ENCODE results near the gene SLC31A1. TPM values are rescaled to one million over a fixed set of nuclear protein-coding genes. Genes with fewer than 3 reads are reported as not detected.

Gene SLC31A1
- 10 to 100 TPM; 11.9 to 28.2 (median 18.2) TPM for total RNA-seq

DNA sequence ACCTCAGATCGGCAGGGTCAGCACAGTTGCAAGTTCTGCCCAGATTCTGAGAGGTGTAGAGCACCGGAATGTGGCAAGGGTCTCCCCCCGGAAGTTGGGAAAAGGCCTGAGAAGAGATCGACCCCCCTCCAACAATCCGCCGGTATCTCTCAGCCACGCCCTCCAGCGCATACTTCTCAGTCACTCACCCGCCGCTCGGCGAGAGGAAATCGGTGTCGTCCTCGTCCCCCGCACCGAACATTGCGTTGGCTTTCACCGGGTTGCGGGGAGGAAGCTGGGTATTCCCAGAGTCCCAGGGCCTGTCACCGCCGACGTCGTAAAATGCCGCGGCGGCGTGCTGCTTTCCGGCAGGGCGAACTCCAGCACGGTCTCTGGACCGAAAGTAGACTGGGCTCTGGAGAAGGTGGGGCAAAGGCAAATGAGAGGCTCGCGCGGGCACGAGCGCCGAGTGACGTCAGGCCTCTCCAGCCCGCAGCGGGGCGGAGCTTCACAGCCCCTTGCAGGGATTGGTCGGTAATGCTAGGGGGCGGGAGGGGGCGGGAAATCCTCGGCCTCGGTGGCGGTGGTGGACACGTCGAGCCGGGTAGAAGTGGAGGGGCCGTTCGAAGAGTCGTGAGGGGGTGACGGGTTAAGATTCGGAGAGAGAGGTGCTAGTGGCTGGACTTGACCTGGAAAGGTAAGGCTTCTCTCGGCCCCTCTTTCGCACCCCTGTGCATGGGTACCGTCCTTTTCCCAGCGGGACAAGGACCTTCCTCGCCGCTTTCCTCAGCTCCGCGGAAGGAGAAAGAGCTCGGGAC is at the start of gene SLC31A1, which contains the start of gene FKBP15:
Gene SLC31A1, plus strand, starts transcription at position 542 of the 797 bp plus-strand sequence. CDS start 34,605 bp downstream, outside the sequence.
Gene FKBP15, minus strand, starts transcription at position 275 of the 797 bp plus-strand sequence. Its CDS starts 34 bp downstream, at position 241.
- TF ChIP-seq, protein P1, sequence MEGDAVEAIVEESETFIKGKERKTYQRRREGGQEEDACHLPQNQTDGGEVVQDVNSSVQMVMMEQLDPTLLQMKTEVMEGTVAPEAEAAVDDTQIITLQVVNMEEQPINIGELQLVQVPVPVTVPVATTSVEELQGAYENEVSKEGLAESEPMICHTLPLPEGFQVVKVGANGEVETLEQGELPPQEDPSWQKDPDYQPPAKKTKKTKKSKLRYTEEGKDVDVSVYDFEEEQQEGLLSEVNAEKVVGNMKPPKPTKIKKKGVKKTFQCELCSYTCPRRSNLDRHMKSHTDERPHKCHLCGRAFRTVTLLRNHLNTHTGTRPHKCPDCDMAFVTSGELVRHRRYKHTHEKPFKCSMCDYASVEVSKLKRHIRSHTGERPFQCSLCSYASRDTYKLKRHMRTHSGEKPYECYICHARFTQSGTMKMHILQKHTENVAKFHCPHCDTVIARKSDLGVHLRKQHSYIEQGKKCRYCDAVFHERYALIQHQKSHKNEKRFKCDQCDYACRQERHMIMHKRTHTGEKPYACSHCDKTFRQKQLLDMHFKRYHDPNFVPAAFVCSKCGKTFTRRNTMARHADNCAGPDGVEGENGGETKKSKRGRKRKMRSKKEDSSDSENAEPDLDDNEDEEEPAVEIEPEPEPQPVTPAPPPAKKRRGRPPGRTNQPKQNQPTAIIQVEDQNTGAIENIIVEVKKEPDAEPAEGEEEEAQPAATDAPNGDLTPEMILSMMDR (IDR thresholded peaks at IDR 0.05; ENCODE audit: low read depth) = no peak

DNA sequence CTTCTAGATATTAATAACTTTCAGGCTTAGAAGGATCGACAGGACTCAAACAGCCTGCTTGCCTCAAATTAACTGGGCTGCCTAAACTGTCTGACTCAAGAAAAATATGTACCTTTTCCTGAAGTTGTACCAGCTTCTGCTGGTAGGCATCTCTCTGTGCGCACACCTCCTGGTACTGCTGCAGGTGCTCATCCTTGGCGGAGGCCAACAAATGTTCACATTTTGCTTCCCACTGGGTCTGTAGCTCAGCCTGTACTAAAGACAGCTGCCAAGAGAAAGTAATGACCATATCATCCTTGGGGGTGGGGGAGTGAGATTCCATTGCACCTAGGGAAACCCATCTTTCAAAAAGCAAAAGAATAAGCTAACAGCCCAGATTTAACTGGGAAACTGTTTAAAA is 48.0 kb upstream of the SLC31A1 start:
- TF ChIP-seq, protein P1 (IDR thresholded peaks at IDR 0.05; ENCODE audit: low read depth) = no peak

DNA sequence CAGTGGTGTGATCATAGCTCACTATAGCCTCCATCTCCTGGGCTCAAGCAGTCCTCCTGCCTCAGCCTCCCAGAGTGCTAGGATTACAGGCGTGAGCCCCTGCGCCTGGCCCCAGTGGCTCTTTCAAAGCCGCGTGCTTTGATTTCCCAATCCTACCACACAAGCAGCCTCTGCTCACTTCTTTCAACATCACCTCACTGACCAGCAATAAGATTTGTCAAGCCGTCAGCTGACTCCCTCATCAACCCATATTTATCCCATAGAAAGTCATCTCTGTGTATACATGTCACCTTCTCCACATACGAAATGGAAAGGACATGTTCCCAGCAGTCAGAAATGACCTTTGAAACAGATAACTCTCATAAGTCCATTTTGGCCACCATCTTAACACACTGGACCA is 44.5 kb upstream of the SLC31A1 start:
- TF ChIP-seq, protein P1 (IDR thresholded peaks at IDR 0.05; ENCODE audit: low read depth) = no peak

DNA sequence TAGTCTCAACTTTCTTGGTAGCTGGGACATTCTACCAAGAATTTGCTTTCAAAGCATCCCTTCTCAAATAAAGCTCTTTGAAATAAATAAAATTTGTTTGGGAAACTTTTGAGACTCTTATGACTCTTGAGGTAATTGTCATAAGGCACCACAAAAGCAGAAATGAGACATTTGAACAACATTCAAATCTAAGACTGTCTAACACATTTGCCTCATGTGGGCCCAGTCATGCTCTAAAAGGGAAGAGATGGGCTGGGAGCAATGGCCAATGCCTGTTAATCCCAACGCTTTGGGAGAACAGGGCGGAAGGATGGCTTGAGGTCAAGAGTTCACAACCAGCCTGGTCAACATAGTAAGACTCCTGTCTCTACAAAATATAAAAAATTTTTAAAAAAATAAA is 44.1 kb upstream of the SLC31A1 start:
- TF ChIP-seq, protein P1 (IDR thresholded peaks at IDR 0.05; ENCODE audit: low read depth) = no peak

DNA sequence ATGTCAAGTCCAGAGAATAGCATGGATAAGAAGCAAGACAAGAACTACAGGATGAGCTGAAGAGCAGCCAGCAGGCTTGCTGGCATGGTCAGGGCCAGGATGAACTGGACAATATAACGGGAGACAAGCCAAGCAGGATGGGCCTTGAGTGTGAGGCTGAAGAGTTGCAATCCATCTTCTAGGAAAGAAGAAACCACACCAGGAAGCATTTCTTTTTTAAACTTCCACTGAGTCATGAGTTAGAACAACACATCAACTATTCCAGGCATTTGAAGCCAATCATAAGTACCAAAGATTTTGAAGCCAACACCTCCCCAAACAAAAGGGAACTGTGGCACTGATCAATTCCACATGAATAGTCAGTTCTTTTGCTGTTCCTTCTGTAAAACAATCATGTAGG is 43.3 kb upstream of the SLC31A1 start:
- TF ChIP-seq, protein P1 (IDR thresholded peaks at IDR 0.05; ENCODE audit: low read depth) = no peak

DNA sequence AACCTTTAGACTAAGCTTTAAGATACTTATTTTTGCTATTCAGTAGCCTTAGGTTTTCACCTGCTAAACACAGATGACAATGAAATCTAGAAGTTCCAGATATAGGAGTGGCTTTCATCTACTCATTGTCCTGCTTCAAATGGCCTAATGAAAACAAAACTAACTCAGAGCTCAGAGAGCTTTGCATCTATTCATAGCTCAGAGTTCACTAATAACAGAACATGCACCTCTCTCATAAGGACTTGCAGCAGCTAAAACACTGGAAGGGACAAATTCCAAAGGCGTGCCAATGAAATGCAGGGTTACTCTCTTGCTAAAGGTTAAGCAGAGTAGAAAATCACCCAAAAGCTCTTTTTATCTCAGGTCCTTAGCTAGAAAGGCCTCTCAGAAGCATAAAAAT is 41.5 kb upstream of the SLC31A1 start:
- TF ChIP-seq, protein P1 (IDR thresholded peaks at IDR 0.05; ENCODE audit: low read depth) = no peak

DNA sequence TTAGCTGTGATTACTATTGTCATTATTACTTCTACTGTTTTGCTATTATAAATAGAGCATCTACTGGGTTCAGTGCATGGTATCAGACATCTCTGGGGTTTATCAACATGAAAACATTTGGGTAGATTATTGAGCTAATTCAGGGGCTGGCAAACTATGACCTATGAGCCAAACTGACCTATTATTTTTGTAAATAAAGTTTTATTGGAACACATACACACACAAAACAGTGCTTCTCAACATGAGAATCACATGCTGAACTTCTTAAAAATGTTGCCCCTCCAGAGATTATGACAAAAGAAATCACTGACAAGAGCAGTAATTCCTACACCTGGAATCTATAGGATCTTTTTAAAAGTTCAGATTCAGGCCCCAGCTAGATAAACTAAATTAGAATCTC is 40.2 kb upstream of the SLC31A1 start:
- TF ChIP-seq, protein P1 (IDR thresholded peaks at IDR 0.05; ENCODE audit: low read depth) = no peak
